ENCODE data around the gene MKRN1.
"Not testable (repeated sequence)": the region's sequence is repeated elsewhere in the genome, so short reads cannot be mapped to it uniquely, and the experiment has no call there.

The MKRN1 gene

GRCh38 chr7:140484479-140484878, 5.2 kb upstream of the MKRN1 start:
- DNase-seq: no peak

- no peak for DNase-seq
These were observed 407 bp upstream of the MKRN1 start for GRCh38 chr7:140479739-140480084.

GRCh38 chr7:140478246-140479061, 851 bp downstream of the MKRN1 start:
- no peak for DNase-seq

GRCh38 chr7:140476698-140477261, 2.5 kb downstream of the MKRN1 start:
- DNase-seq: no peak

GRCh38 chr7:140475747-140476333, 3.5 kb downstream of the MKRN1 start:
- DNase-seq: peak; percentile 4 to 68

GRCh38 chr7:140463111-140463510, 16.2 kb downstream of the MKRN1 start:
- DNase-seq: no peak

GRCh38 chr7:140458916-140459315, 20.4 kb downstream of the MKRN1 start:
- no peak for DNase-seq

GRCh38 chr7:140458201-140458600, 21.1 kb downstream of the MKRN1 start:
- DNase-seq: no peak

GRCh38 chr7:140456551-140457051, 22.7 kb downstream of the MKRN1 start:
- no peak for DNase-seq

GRCh38 chr7:140455743-140456142, 23.6 kb downstream of the MKRN1 start:
- DNase-seq: no peak

- no peak for DNase-seq
These were observed 24.7 kb downstream of the MKRN1 start for GRCh38 chr7:140454657-140455015.

- DNase-seq: not testable (repeated sequence)
These were observed 25.3 kb downstream of the MKRN1 start for GRCh38 chr7:140453785-140454656.

GRCh38 chr7:140453273-140453672, 26.0 kb downstream of the MKRN1 start:
- DNase-seq: no peak

- DNase-seq: no peak
These were observed 27.6 kb downstream of the MKRN1 start for GRCh38 chr7:140451716-140452115.

- no peak for DNase-seq
These were observed 30.4 kb downstream of the MKRN1 start for GRCh38 chr7:140448781-140449480.

- DNase-seq: no peak
These were observed 31.5 kb downstream of the MKRN1 start for GRCh38 chr7:140447841-140448240.

- no peak for DNase-seq
These were observed 32.8 kb downstream of the MKRN1 start for GRCh38 chr7:140446467-140446866.

GRCh38 chr7:140441519-140441918, 37.8 kb downstream of the MKRN1 start:
- no peak for DNase-seq

GRCh38 chr7:140440593-140440992, 38.7 kb downstream of the MKRN1 start:
- DNase-seq: no peak

- no peak for DNase-seq
These were observed 39.9 kb downstream of the MKRN1 start for GRCh38 chr7:140439359-140439758.

GRCh38 chr7:140435252-140435895, 43.9 kb downstream of the MKRN1 start:
- no peak for DNase-seq

GRCh38 chr7:140433396-140433795, 45.9 kb downstream of the MKRN1 start:
- DNase-seq: no peak

Data from NCI-H524 (cell line).